GM18861 (cell line): Measurements from ENCODE around the gene SNRNP27.

Source experiments
- ATAC-seq: cut with Tn5 transposase; IDR thresholded peaks from one replicate; pipeline ENCODE4 v1.9.1; 2021; ENCODE audit not compliant: unreplicated experiment

SNRNP27 gene

DNA sequence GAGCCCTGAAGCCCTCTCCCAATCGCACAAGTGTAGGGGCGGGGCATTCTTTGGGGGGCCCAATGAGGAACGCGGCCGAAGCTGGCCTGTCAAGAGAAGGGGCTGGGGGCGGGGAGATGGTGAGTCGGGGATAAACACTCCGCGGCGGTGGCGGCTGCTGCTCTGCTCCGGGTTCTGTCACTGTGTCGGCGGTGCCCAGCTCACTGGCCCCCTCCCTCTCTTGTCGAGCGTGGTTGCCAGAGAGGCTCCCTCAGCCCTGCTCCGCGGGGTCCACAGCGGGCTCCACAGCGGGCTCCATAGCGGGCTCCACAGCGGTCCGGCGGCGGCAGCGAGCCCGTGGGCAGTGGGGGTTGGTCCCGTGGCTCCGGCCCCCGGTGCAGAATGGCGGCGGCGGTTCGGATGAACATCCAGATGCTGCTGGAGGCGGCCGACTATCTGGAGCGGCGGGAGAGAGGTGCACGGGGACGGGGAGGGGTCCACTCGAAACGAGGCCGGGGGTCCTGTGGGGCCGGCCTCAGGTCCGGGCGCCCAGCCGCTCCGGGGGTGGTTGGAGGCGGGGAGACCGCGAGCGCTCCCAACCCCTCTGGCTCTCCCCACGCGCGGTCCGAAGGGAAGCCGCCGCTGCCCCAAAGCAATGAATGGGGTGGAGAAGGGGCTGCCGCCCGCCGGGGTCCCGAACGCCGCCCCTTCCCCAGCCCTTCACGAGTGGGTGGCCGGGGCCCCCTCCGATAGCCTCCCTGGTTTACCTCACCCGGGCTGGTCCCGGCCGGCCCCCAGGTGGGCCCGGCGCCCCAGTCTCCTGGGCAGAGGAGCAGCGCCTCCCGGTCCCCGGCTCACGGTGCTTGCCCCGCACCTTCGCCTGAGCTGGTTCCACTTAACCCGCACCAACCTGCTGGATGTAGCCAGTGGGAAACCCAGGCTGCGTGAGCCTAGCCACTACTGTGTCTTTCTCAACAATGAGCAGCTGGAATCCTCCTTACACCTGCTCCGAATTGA lies 21.5 kb downstream of the SNRNP27 start, which contains the start of gene MXD1:
MXD1 (plus strand) TSS at position 160 of the 996 bp plus-strand sequence; CDS start at position 382, 222 bp downstream.
- ATAC-seq = no peak

GRCh38 chr2:69916106-69916505 lies 22.4 kb downstream of the SNRNP27 start:
- ATAC-seq = no peak

- no peak for ATAC-seq
Observed at GRCh38 chr2:69917852-69918251, 24.1 kb downstream of the SNRNP27 start.

DNA sequence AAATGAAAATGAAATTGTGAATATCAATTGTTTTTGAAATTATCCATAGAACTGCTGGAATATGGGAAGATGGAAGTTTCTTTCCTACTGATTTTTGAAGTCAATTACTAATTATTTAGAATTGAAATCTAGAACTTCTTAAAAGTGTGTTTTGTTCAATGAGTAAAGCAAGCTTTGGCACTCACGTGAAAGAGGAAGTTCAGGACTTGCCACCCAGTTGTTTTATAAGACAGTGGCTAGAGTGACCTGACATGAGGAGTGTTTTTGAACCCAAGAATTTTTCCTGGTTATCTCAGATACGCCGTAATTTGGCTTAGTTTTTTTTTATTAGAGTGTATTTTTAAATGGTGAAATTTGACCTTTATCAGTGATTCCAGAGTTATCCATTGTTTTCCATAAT lies 24.6 kb downstream of the SNRNP27 start:
- ATAC-seq = no peak

DNA sequence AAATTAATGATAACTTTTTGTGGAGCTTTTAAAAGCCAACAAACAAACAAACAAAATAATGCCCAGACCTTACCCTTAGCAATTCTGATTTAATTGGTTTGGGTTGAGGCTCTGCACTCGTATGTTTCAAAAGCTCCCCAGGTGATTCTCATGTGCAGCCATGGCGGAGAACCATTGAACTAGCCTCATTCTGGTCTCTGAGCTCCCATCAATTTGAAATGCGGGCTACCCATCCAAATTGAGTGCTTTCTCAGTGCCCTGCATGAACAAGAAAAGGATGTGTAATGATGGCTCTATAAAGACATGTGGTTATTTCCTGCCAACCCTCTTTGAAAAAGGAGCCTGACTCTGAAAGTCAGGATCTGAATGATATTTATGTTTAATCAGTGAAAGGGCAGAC lies 29.4 kb downstream of the SNRNP27 start:
- no peak for ATAC-seq

DNA sequence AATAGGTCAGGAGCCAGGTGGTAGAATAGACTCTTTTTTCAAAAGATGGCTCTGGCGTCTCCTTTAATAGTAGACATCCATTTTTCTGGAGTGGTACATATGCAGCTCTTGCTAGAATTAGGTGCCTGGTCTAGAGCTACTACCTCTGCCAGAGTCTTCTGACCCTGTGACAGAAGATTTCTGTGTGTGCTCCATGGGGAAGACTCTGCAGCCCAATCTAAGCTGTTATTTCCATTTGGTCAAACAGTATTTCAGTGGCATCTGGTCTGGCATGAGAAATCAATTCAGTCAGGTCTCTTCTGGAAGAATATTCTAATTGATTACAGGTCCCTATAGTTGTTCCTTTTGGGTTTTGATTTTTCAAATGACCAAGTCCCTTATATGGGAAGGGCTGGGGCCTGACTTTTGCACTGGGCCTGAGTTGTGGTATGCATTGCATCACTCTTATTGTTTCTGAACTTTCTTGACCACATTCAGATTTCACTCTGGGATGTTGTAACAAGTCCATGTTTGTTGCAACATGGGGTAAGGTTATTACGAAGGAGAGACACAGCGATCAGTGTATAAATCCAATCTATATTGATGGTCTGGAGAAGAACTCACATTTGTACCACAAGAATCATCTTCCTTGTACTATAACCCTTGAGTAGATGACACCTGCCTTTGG lies 33.2 kb downstream of the SNRNP27 start:
- ATAC-seq = no peak

GRCh38 chr2:69931832-69932595 lies 38.3 kb downstream of the SNRNP27 start:
- ATAC-seq = no peak

DNA sequence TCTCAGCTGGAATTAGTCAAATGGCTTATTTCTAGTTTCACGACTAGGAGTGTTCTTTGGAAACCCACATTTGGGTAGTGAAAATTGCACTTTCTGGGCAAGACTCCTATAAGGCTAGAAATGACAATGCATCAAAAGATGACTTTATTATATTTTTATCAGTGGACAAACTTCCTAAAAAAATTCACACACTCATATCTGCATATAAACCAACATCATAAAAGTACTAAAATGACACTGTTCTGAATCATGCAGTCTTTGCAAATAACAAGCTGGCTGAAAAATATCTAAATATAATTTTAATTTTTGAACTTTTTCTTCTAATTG lies 38.8 kb downstream of the SNRNP27 start:
- no peak for ATAC-seq

GRCh38 chr2:69933254-69933828 lies 39.6 kb downstream of the SNRNP27 start:
- ATAC-seq = no peak

DNA sequence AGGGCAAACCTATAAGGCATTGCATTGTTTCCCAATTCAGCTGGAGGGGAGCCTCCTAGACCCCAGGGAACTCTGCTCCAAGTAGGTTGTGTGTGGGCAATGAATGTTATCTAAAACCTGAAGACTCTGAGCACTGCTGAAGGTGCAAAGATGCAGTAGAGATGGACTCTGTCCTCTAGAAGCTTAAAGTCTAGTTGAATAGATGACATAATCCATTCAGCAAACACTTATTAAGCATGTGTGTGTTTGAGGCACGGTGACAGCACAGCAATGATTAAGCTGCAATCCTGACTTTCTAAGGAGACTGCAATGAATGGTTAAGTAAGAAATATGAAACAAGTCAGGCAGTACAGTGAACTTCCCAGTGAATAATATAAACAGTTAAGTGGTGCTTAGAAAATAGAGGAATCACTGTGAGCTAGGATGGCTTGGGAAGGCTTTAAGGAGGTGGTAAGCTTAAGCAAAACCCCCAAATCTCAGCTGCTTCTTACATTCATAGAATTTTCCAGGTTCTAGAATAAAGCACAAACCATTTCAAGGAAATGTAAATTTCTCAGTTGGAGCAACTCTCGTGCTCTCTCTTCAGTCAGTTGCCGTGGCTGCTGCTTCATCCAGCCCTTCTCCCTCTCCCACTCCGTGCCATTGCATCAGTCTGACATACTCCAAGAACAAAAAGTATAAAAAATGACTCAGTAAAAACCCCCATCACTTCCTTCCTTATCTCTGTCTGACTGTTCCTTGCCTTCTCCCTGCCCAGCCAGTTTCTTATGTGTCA lies 40.3 kb downstream of the SNRNP27 start:
- no peak for ATAC-seq

DNA sequence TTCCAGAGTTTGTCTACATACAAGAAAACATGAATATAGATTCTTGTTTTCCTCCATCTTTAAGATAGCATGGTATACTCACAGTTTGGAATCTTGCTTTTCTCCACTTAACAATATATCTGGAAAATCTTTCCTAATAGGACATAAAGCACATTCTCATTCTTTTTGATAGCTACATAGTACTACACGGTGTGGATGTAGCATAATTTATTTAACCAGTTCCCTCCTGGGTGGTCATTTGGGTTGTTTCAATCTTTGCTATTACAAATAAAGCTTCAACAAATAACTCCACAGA lies 40.8 kb downstream of the SNRNP27 start:
- ATAC-seq = no peak

GRCh38 chr2:69935011-69935410 lies 41.3 kb downstream of the SNRNP27 start:
- no peak for ATAC-seq

GRCh38 chr2:69936906-69937305 lies 43.1 kb downstream of the SNRNP27 start:
- no peak for ATAC-seq

DNA sequence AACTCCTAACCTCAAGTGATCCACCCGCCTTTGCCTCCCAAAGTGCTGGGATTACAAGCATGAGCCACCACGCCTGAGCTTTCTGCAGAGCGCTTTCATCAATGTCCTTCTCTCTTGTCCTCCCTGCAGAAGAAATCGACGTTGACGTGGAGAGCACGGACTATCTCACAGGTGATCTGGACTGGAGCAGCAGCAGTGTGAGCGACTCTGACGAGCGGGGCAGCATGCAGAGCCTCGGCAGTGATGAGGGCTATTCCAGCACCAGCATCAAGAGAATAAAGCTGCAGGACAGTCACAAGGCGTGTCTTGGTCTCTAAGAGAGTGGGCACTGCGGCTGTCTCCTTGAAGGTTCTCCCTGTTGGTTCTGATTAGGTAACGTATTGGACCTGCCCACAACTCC lies 44.2 kb downstream of the SNRNP27 start:
- no peak for ATAC-seq

DNA sequence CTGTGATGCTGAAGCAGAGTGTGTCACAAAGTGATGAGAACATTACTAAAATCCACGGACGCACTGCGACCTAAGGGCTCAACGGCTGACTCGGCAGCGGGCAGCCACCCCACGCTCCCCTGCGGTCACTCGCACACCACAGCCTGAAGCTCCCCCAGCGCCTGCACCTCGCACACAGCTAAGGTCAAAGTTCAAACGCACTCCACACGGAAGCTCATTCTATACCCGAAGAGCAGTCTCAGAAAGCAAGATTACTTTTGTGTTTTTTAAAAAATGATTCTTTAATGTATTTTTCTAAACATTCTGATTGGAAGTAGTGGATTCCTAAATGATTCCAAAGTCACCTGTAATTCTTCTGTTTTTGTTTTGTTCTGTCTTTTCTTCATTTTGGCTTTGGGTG lies 46.0 kb downstream of the SNRNP27 start:
- no peak for ATAC-seq

DNA sequence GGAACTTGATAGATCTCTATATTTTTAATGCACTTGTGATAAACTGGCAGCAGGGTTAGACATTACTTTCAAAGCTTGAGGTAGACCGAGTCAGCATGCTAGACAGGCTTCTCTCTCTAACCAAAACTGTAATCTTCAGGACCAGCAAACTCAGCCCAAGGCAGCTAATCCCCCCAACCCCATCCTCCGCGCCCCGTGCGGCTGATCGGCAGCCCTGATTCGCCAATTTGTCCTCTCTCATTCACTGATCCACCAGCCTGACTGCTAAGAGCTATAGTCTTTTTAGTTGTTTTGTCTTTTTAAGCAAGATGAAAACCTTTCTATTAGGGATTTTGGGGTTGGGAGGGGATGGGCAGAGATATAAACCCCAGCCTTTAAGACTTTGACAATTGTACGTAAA lies 46.9 kb downstream of the SNRNP27 start:
- ATAC-seq = no peak

GRCh38 chr2:69943000-69943842 lies 49.5 kb downstream of the SNRNP27 start:
- no peak for ATAC-seq

GRCh38 chr2:69943843-69944525 lies 50.2 kb downstream of the SNRNP27 start:
- ATAC-seq = no peak

- ATAC-seq = no peak
Observed at GRCh38 chr2:69944756-69945155, 51.0 kb downstream of the SNRNP27 start.
